Colonic mucosa (tissue), 4 donors: ENCODE data around the gene ADIPOR2. TPM values are rescaled to one million over a fixed set of nuclear protein-coding genes. Genes with fewer than 3 reads are reported as not detected.
"Not testable (repeated sequence)": the region's sequence is repeated elsewhere in the genome, so short reads cannot be mapped to it uniquely, and the experiment has no call there.

ENCODE experiments used
- DNase-seq: peaks from one replicate; pipeline ENCODE4 v3.0.0-alpha.2; 2020
- H3K27ac ChIP-seq: fragments of 200-600 bp; one replicate; pipeline ENCODE4 v1.8.0; 2021
- H3K27me3 ChIP-seq: fragments of 200-600 bp; one replicate; pipeline ENCODE4 v1.8.0; 2021
- H3K36me3 ChIP-seq: fragments of 200-600 bp; one replicate; pipeline ENCODE4 v1.8.0; 2021
- H3K4me1 ChIP-seq: fragments of 200-600 bp; one replicate; pipeline ENCODE4 v1.8.0; 2021; ENCODE audit warnings: mild to moderate bottlenecking
- H3K4me3 ChIP-seq: fragments of 200-600 bp; one replicate; pipeline ENCODE4 v1.8.0; 2021
- H3K9ac ChIP-seq, 2 donors: one replicate each; pipeline ENCODE4 v1.7.0; 2013; ENCODE audit warnings: control low read depth in 2 of 2, low read depth in 2 of 2, low read length in 2 of 2
- H3K9me3 ChIP-seq: fragments of 200-600 bp; one replicate; pipeline ENCODE4 v1.8.0; 2021
- intact Hi-C: fragments of 100-400 bp; cut with DNase I; formaldehyde crosslinking; loops from one replicate; pipeline ENCODE4 v1.14.1; 2022
- total RNA-seq, 2 donors: library from RNA; stranded (reverse); fragmentation: NEBNext Ultra II Directional in 1 of 2; extraction: Animal tissue kit (Norgen Biotek cat#: 25700) in 1 of 2; gene quantifications; one replicate each; pipeline ENCODE4 v1.2.1, GENCODE V29; 2021
- TF ChIP-seq, protein P1 (sequence below): fragments of 200-600 bp; IDR thresholded peaks from one replicate; pipeline ENCODE4 v1.8.0; 2022; ENCODE audit warnings: antibody characterized with exemption, mild to moderate bottlenecking
- donor health status: healthy.
- donor health status: DM: no; HTN: no; CAD: no.
- donor health status: DM: no; HTN: no; CAD: no.

Gene ADIPOR2
- total RNA-seq, 2 donors from 2014 or later, result 68.3 to 138 TPM

DNA sequence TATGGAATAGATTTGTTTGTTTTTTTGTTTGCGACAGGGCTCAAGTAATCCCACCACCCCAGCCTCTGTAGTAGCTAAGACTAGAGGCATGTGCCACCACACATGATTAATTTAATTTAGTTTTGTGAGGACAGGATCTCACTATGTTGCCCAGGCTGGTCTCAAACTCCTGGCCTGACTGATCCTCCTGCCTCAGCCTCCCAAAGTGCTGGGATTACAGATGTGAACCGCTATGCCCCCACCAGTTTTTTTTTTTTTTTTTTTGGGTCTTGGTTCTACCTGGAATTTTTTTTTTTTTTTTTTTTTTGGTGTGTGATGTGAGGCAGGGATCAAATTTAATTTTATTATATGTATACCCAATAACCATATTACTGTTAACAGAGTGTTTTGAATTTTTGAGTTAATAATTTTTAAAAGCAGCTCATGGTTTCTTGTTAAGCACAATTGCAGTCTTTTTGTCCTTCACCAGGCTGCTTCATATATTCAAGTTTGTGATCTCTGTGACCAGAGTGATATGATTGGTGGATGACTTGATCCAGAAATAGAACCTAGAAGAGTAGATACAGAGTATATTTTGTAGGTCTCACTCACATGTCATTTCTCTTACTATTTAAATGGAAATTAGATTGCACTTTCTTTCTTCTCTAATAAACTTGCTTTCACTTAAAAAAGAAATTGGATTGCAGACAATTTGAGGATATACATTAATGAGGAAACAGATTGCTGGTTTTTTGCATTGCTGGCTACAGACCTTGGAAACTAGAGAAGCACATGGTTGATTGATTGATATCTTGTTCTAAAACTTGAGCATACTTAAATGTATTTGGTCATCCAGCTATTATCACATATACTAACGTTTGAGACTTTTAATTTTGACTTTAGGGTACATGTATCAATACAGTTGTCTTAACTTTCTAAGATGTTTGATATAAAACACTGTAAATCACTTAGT lies 13.2 kb downstream of the ADIPOR2 start:
- H3K36me3 ChIP-seq, result no peaks in the 10 kb centered on the region
- H3K27ac ChIP-seq, result no peak overlapping the region
- intact Hi-C loops, result loop anchor here (10.0 kb wide), 1 partner anchor 81 kb away; no protein-coding TSS in a partner anchor
- no peaks in the 10 kb centered on the region for H3K4me1 ChIP-seq
- no peak overlapping the region for H3K4me3 ChIP-seq
- TF ChIP-seq, protein P1, sequence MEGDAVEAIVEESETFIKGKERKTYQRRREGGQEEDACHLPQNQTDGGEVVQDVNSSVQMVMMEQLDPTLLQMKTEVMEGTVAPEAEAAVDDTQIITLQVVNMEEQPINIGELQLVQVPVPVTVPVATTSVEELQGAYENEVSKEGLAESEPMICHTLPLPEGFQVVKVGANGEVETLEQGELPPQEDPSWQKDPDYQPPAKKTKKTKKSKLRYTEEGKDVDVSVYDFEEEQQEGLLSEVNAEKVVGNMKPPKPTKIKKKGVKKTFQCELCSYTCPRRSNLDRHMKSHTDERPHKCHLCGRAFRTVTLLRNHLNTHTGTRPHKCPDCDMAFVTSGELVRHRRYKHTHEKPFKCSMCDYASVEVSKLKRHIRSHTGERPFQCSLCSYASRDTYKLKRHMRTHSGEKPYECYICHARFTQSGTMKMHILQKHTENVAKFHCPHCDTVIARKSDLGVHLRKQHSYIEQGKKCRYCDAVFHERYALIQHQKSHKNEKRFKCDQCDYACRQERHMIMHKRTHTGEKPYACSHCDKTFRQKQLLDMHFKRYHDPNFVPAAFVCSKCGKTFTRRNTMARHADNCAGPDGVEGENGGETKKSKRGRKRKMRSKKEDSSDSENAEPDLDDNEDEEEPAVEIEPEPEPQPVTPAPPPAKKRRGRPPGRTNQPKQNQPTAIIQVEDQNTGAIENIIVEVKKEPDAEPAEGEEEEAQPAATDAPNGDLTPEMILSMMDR, result no peak
- no peak for DNase-seq
- no peaks in the 10 kb centered on the region for H3K27me3 ChIP-seq
- H3K9me3 ChIP-seq, result no peaks in the 10 kb centered on the region
- no peak overlapping the region for H3K9ac ChIP-seq

DNA sequence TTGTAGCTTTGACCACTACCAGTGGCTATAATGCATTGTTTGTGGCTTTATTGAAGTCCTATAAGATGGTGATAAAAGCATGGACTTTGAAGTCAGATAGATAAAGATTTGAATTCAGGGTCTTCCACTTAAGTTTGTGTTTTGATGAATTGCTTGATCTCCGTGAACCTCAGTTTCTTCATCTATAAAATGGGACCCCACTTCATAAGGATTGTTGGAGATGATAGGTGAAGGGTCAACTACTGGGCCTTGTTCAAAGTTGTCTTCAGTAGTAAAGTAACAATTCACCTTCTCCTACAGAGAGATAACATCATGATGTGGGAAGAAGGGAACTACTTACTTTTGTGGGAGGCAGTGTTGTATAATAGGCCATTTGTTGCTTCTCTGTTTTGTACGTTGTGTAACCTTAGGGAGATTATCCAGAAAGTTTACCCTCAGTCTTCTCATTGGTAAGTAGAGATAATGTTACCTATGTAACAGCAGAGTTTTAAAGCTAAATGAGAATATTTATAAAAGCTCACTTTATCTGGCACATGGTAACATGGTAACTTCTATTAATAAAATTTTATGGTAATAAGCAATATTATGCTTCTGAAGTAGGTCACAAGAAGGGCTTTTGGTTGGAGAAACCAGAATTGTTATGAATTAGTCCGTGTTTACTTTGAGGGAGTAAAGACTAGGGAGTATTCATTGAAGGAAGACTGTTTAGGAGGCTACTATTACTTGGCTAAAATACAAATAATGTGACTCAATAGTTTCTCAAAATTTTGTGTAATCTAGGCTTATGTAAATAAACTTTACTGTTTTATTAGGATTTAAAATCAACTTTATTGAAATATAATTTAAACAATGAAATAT lies 15.1 kb downstream of the ADIPOR2 start:
- Histone ChIP-seq H3K9ac (no peak overlapping the region), H3K27ac (no peak overlapping the region), H3K9me3 (no peaks in the 10 kb centered on the region), H3K27me3 (no peaks in the 10 kb centered on the region), H3K4me1 (no peaks in the 10 kb centered on the region), H3K36me3 (no peaks in the 10 kb centered on the region), H3K4me3 (no peak overlapping the region)
- intact Hi-C loops, result loop anchor here (10.0 kb wide), 1 partner anchor 79 kb away; no protein-coding TSS in a partner anchor
- no peak for DNase-seq
- TF ChIP-seq, protein P1, result no peak

DNA sequence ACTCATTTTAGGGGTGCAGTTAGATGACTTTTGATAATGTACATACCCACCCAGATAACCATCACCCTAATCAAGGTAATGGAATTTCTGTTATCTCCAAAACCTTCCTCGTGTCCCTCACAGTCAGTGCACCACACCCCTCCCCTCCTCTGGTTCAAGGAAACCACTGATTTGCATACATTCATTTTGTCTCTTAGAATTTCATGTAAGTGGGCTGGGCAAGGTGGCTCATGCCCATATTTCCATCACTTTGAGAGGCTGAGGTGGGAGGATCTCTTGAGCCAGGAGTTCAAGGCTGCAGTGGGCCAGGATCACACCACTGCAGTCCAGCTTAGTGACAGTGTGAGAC lies 15.7 kb downstream of the ADIPOR2 start:
- H3K36me3 ChIP-seq, result no peaks in the 10 kb centered on the region
- H3K4me3 ChIP-seq, result no peak overlapping the region
- no peak overlapping the region for H3K27ac ChIP-seq
- H3K9me3 ChIP-seq, result no peaks in the 10 kb centered on the region
- TF ChIP-seq, protein P1, result no peak
- intact Hi-C loops, result loop anchor here (10.0 kb wide), 1 partner anchor 78 kb away; no protein-coding TSS in a partner anchor
- DNase-seq, result no peak
- no peaks in the 10 kb centered on the region for H3K27me3 ChIP-seq
- H3K9ac ChIP-seq, result no peak overlapping the region
- no peaks in the 10 kb centered on the region for H3K4me1 ChIP-seq

DNA sequence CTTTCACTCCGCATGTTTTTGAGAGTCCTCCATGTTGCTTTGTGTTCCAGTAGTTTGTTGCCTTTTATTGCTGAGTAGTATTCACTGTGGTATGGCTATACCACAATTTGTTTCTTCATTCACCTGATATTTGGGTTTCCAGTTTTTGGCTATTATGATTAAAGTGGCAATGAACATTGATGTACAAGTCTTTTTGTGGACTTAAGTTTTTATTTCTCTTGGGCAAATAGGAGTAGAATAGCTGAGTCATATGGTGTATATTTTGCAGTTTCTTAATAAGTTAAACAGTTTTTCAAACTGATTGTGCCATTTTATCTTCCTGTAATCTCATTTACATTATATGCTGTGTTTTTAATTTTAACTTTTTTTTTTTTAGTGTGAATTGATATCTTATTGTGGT lies 16.2 kb downstream of the ADIPOR2 start:
- no peaks in the 10 kb centered on the region for H3K36me3 ChIP-seq
- no peaks in the 10 kb centered on the region for H3K9me3 ChIP-seq
- no peak overlapping the region for H3K9ac ChIP-seq
- TF ChIP-seq, protein P1, result no peak
- H3K27ac ChIP-seq, result no peak overlapping the region
- DNase-seq, result no peak
- intact Hi-C loops, result loop anchor here (10.0 kb wide), 1 partner anchor 78 kb away; no protein-coding TSS in a partner anchor
- no peaks in the 10 kb centered on the region for H3K4me1 ChIP-seq
- H3K27me3 ChIP-seq, result no peaks in the 10 kb centered on the region
- no peak overlapping the region for H3K4me3 ChIP-seq

DNA sequence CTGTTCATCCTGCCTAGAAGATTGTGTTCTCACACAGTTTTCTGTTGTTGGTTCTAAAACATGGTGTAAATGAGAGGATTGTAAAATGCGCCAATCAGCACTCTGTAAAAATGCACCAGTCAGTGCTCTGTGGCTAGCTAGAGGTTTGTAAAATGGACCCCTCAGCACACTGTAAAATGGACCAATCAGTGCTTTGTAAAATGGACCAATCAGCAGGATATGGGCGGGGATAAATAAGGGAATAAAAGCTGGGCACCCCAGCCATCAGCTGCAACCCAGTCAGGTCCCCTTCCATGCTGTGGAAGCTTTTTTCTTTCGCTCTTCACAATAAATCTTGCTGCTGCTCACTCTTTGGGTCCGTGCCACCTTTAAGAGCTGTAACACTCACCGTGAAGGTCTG lies 19.1 kb downstream of the ADIPOR2 start:
- intact Hi-C loops, result loop anchor here (10.0 kb wide), 1 partner anchor 75 kb away; no protein-coding TSS in a partner anchor
- not testable (repeated sequence) for H3K9ac ChIP-seq, DNase-seq, H3K4me1 ChIP-seq, H3K27me3 ChIP-seq, H3K9me3 ChIP-seq, H3K27ac ChIP-seq, H3K4me3 ChIP-seq, H3K36me3 ChIP-seq

DNA sequence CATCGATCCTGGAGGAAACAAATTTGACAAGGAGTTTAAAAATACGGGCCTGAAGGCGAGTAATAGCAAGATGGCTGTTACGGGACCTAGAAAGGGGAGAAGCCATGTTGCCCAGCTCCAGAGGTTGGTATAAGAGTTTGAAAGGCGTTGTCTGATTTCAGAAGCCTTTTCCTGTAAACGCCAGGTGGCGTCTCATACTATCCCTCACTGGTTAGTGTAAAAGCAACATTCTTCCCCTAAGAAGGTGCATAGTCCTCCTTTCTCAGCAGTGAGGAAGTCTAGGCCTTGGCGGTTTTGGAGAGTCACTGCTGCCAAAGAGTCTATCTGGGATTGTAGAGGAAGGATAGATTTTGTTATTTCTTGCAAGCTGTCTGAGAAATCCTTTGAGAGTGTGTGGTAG lies 20.0 kb downstream of the ADIPOR2 start:
- H3K9me3 ChIP-seq, intact Hi-C loops, H3K4me3 ChIP-seq, H3K4me1 ChIP-seq, H3K27ac ChIP-seq, DNase-seq, H3K27me3 ChIP-seq, H3K36me3 ChIP-seq, H3K9ac ChIP-seq: not testable (repeated sequence)

DNA sequence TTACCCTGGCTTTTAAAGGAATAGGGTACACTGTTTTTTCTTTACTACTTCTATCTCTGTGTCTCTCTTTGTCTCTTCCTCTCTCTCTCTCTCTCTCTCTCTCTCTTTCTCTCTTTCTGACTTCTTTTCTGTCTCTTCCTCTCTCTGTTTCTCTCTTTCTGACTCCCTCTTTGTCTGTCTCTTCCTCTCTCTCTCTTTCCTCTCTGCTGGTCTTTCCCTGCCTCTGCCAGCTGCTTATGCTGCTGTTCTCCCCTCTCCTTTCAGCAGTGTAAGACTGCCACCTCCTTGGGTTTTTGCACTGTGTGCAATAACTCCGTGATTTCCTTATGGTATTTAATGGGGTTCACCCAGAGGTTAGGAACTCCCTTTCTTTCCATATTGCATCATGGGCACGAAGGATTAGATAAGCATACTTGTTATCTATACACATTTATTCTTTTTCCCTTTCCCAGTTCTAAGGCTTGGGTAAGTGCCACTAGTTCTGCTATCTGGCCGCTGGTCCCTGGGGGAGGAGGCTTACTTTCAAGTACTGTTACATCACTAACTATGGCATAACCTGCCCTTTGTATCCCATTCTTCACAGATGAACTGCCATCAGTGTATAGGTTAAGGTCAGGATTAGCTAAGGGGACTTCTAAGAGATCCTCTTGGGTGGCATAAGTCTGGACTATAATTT lies 20.8 kb downstream of the ADIPOR2 start:
- H3K9ac ChIP-seq, DNase-seq, H3K27ac ChIP-seq, H3K4me3 ChIP-seq, H3K27me3 ChIP-seq, intact Hi-C loops, H3K9me3 ChIP-seq, H3K4me1 ChIP-seq, H3K36me3 ChIP-seq: not testable (repeated sequence)

DNA sequence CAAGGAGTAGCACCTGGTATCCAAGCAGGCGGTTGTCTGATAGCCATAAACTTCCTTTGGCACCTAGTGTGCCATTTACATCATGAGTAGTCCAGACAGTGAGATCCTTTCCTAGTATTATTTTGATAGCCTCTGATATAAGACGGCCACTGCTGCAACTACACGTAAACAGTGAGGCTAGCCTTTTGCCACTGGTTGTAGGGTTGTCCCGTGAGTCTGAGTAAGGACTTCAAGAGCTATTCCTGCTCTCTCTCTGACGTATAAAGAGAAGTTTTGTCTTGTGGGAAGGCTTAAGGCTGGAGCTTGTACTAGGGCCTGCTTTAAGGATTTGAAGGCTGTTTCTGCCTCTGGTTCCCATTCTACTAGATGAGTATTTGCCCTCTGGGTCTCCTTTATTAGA lies 21.4 kb downstream of the ADIPOR2 start:
- H3K27me3 ChIP-seq, H3K9ac ChIP-seq, H3K9me3 ChIP-seq, H3K4me3 ChIP-seq, intact Hi-C loops, DNase-seq, H3K27ac ChIP-seq, H3K4me1 ChIP-seq, H3K36me3 ChIP-seq: not testable (repeated sequence)
